Activated CD4-positive, alpha-beta memory T cell treated with anti-CD3 and anti-CD28 coated beads, Interleukin-2, amount 10 ng/mL, durations not matched to agents 7 days and 5 days (primary cell): ENCODE data around the gene TMTC1. TPM values are rescaled to one million over a fixed set of nuclear protein-coding genes. Genes with fewer than 3 reads are reported as not detected.

ENCODE experiments used
- CTCF ChIA-PET: fragments of 350-600 bp; sonication (Branson Sonifier 250); formaldehyde crosslinking; loops from one replicate; lab custom pipeline; 2021; ENCODE audit warnings: antibody characterized with exemption, inconsistent platforms; lab: Charles Lee
- POLR2A ChIA-PET: fragments of 350-600 bp; sonication (Branson Sonifier 250); formaldehyde crosslinking; loops from one replicate; lab custom pipeline; 2021; ENCODE audit warnings: antibody characterized with exemption; lab: Charles Lee
- DNase-seq: peaks from one replicate; pipeline ENCODE4 v3.0.0-alpha.2; 2020
- H3K27ac Mint-ChIP-seq: one replicate; pipeline ENCODE4 v1.8.0; 2021; ENCODE audit warnings: mild to moderate bottlenecking, mixed read lengths
- H3K27me3 Mint-ChIP-seq: one replicate; pipeline ENCODE4 v1.8.0; 2021; ENCODE audit warnings: mixed read lengths
- H3K36me3 Mint-ChIP-seq: one replicate; pipeline ENCODE4 v1.8.0; 2021; ENCODE audit warnings: low read depth, mixed read lengths
- H3K4me1 Mint-ChIP-seq: one replicate; pipeline ENCODE4 v1.8.0; 2021; ENCODE audit warnings: mixed read lengths
- H3K4me3 Mint-ChIP-seq: one replicate; pipeline ENCODE4 v1.8.0; 2021; ENCODE audit warnings: mild to moderate bottlenecking, mixed read lengths
- H3K9me3 Mint-ChIP-seq: one replicate; pipeline ENCODE4 v1.8.0; 2021; ENCODE audit warnings: mixed read lengths
- total RNA-seq, 2 experiments: library from RNA; stranded (reverse); gene quantifications; one replicate each; pipeline ENCODE4 v1.2.3, GENCODE V29; 2021

The TMTC1 gene
- total RNA-seq, 2 experiments from 2014 or later: 0.63 to 0.93 TPM

DNA sequence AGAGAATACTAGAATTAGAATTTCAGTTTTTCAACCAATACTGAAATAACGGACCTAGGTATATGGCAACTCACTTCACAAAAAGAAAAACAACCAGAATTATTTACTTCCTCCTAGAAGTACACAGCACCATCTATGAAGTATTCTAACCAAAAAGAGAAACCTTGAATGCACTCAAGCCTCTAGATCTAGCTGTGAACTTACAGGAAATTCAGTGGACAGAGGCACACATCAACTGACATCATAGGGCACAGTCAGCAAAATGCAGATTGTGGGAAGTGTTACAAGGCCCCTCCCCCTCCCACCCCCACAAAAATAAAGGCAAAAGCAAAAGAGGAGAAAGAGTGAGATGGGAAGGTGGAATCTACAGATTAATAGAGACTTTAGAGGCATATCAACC, 102.4 kb downstream of the TMTC1 start:
- Mint-ChIP-seq H3K4me3 (no peak overlapping the region), H3K9me3 (no peaks in the 10 kb centered on the region), H3K27ac (no peak overlapping the region), H3K27me3 (peaks cover 4% of the 10 kb centered on the region), H3K4me1 (no peaks in the 10 kb centered on the region), H3K36me3 (no peaks in the 10 kb centered on the region)
- no peak for DNase-seq
- ChIA-PET CTCF (no interaction called here), POLR2A (no interaction called here)

DNA sequence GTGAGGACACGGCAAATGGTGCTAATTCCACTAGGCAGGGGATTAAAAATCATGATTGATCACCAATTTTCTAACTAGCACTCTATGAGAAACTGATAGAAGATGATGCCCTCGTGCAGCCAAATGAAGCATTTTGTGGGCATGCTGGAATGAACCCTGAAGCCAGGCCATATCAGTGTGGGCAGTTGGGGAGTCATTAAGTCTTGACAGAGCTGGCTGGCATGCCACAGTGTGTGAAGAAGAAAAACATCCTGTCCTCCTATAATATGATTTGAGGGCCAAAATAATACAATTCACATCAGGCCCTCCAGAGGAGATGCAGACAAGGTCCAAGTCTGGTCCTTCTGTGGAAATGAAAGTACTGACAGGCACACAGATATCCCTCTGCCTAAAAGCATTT, 107.1 kb downstream of the TMTC1 start:
- ChIA-PET CTCF (no interaction called here), POLR2A (no interaction called here)
- no peak for DNase-seq
- Mint-ChIP-seq H3K4me1 (no peaks in the 10 kb centered on the region), H3K27ac (no peak overlapping the region), H3K36me3 (no peaks in the 10 kb centered on the region), H3K27me3 (peaks cover 4% of the 10 kb centered on the region), H3K4me3 (no peak overlapping the region), H3K9me3 (no peaks in the 10 kb centered on the region)

DNA sequence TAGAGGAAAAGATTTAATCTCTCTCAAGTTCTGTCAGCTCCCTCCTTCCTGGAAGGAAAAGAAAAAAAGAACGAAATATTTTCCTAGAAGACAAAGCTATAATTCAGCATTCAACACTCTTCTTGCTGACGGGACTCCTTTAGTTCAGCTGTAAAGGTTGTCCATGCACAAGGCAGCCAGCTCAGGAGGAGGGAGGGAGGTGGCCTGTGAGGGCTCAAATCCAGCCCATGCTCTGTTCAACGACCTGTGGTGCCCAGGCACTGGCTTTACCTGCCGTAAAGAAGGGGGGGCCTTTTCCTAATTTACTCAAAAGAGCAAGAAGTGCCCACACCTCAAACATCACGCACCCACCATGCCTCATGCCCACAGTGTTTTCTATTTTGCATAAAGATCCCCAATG, 109.3 kb downstream of the TMTC1 start:
- no peak overlapping the region for H3K4me3 Mint-ChIP-seq
- DNase-seq: no peak
- no peaks in the 10 kb centered on the region for H3K36me3 Mint-ChIP-seq
- CTCF ChIA-PET: no interaction called here
- H3K9me3 Mint-ChIP-seq: no peaks in the 10 kb centered on the region
- POLR2A ChIA-PET: no interaction called here
- H3K27me3 Mint-ChIP-seq: peaks cover 4% of the 10 kb centered on the region
- H3K4me1 Mint-ChIP-seq: no peaks in the 10 kb centered on the region
- no peak overlapping the region for H3K27ac Mint-ChIP-seq

DNA sequence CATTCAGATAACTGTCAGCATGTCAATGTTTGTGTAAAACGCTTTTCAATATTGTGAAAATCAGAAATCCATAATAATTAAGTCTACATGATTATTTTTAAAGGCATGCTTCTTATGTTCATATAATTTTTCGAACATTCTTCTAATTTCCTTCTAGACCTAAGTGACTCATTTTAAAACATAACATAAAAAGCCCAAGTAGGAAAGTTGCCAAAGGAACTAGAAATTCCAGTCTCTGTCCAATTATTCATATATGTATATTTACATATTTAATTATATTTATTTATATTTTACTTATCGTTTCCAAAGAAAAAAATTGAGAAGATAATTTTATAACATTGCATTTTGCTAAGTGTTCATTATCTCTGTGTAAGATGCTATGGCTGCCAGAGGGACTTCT, 110.4 kb downstream of the TMTC1 start:
- POLR2A ChIA-PET: no interaction called here

DNA sequence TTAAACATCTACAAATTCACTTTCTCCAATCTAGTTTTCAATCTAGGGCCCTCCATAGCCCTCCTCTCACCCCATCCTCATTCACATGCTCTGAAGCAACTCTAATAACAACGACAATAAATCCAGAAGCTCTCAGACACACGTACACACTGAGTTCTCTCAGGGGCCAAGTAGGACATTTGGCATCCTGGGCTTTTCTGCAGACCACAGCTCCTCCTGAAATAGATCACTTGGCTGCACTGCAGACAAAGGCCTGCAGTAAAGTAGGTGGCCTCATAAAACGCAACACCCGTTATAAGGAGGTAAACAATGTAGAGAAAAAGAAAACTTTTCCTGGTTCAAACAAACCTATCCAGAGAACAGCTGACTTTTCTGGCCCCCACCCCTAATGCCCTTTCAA, 111.2 kb downstream of the TMTC1 start:
- H3K27ac Mint-ChIP-seq: no peak overlapping the region

More for the DNA sequence above, 110.4 kb downstream of the TMTC1 start:
- Mint-ChIP-seq H3K36me3 (no peaks in the 10 kb centered on the region), H3K4me1 (no peaks in the 10 kb centered on the region), H3K9me3 (no peaks in the 10 kb centered on the region), H3K4me3 (no peak overlapping the region), H3K27me3 (peaks cover 3% of the 10 kb centered on the region), H3K27ac (no peak overlapping the region)
- CTCF ChIA-PET: no interaction called here
- DNase-seq: no peak

DNA sequence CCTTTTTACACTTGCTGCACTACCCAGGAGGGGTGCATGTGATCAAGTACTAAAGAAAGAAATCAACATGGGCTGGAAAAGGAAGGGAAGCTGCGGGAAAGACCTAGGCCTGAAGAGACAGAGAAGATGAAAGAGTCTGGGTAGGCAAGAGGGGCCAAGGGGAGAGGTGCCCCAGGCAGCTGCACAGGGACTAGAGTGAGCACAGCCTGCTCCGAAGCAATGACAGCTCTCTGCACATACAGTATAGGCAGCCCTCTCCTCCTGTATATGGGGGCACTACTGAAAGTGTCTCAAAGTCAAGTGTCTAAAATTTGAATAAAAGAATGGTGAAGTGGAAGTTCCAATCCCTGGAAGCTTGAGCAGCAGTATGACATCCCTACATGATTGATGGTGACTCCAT, 112.0 kb downstream of the TMTC1 start:
- ChIA-PET POLR2A (no interaction called here), CTCF (no interaction called here)
- Mint-ChIP-seq H3K36me3 (no peaks in the 10 kb centered on the region), H3K4me3 (no peak overlapping the region), H3K9me3 (no peaks in the 10 kb centered on the region), H3K27ac (no peak overlapping the region), H3K4me1 (no peaks in the 10 kb centered on the region), H3K27me3 (no peaks in the 10 kb centered on the region)
- no peak for DNase-seq

More for the DNA sequence above, 111.2 kb downstream of the TMTC1 start:
- DNase-seq: no peak
- Mint-ChIP-seq H3K9me3 (no peaks in the 10 kb centered on the region), H3K36me3 (no peaks in the 10 kb centered on the region), H3K27me3 (no peaks in the 10 kb centered on the region), H3K4me1 (no peaks in the 10 kb centered on the region), H3K4me3 (no peak overlapping the region)
- ChIA-PET POLR2A (no interaction called here), CTCF (no interaction called here)

DNA sequence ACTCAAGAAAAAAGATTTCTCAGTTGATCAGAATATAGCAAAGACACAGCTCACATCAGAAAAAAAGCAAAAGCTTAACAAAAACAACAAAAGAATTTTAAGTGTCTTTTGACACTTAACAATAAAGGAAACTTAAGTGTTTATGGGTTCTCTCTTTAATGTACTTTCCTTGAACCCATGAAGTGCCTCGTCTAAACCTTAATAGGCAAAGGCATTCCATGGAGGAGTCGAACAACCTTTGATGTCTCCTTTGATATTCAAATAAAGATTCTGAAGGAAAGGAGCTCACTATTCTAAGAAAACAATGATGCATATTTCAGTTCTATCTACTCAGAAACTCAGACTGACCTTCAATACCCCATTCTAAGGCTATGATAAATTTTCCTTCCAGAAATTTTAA, 116.7 kb downstream of the TMTC1 start:
- Mint-ChIP-seq H3K4me3 (no peak overlapping the region), H3K27ac (no peak overlapping the region), H3K36me3 (no peaks in the 10 kb centered on the region), H3K27me3 (no peaks in the 10 kb centered on the region), H3K4me1 (no peaks in the 10 kb centered on the region), H3K9me3 (no peaks in the 10 kb centered on the region)
- CTCF ChIA-PET: no interaction called here
- POLR2A ChIA-PET: no interaction called here
- DNase-seq: no peak

DNA sequence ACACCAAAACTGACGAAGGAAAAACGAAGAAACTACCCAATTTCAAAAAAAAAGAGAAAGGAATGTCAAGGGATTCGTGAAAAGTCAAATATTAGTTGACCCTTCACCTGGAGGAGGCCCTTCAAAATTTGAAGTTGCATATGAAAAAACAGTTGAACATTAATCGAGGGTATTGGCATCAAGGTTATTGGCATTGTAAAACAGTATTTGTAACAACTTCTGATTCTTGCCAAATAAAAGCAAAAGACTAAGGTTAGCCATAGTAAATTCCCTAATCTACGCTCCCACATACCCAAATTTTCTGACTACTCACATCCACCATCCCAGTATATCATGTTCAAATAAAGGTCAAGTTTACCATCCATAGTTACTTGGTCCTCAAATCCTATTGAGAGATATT, 118.6 kb downstream of the TMTC1 start:
- no peaks in the 10 kb centered on the region for H3K27me3 Mint-ChIP-seq
- POLR2A ChIA-PET: no interaction called here
- DNase-seq: no peak
- no peak overlapping the region for H3K4me3 Mint-ChIP-seq
- CTCF ChIA-PET: no interaction called here
- H3K27ac Mint-ChIP-seq: no peak overlapping the region
- no peaks in the 10 kb centered on the region for H3K9me3 Mint-ChIP-seq
- H3K36me3 Mint-ChIP-seq: no peaks in the 10 kb centered on the region
- H3K4me1 Mint-ChIP-seq: no peaks in the 10 kb centered on the region

DNA sequence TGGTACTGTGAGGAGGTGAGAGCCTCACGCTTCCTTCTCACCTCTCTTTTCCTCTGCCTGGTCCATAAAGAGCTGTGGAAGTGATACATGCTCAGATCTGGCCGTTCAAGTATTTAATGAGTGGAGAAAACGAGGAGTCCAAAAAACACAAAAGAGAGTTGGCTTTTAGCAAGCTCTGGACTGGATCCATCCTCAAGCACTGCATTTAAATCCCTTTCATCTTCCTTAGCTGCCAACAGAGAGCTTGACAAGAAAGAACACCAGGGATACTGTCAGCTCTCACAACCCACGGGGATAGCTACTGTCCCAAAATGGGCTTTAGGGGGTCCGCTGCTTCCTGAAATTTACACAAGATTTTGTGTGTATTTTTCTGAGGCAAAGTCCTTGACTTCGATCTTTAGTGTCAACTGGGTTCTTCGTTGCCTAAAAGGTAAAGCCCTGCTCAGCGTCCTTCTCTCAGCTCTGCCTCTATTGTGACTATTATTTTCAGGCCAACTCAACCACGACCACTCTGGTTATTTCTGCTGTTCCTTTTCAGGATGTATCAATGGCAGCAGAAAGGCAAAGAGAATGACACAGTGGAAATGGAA, 120.9 kb downstream of the TMTC1 start:
- ChIA-PET CTCF (no interaction called here), POLR2A (no interaction called here)
- H3K4me3 Mint-ChIP-seq: no peak overlapping the region
- H3K4me1 Mint-ChIP-seq: no peaks in the 10 kb centered on the region
- no peaks in the 10 kb centered on the region for H3K36me3 Mint-ChIP-seq
- no peak overlapping the region for H3K27ac Mint-ChIP-seq
- no peak for DNase-seq
- H3K9me3 Mint-ChIP-seq: no peaks in the 10 kb centered on the region
- no peaks in the 10 kb centered on the region for H3K27me3 Mint-ChIP-seq

DNA sequence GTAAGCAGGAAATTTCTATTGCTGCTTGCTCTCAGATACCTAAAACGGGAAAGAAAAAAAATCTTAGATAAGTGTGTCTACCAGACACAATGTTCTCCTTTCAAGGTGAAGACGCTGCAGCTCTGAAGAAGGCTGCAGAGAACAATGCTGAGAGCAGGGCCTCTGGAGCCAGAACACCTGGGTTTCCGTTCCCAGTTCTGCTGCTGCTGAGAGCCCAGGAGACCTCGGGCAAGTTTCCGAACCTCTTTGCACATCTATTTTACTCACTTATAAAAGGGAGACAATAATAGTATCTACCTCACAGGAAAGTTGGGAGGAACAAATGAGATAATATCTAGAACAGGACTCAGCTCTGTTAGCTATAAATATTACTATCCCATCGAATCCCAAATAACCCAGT, 122.9 kb downstream of the TMTC1 start:
- Mint-ChIP-seq H3K9me3 (no peaks in the 10 kb centered on the region), H3K4me1 (no peaks in the 10 kb centered on the region), H3K27ac (no peak overlapping the region), H3K36me3 (no peaks in the 10 kb centered on the region), H3K27me3 (no peaks in the 10 kb centered on the region), H3K4me3 (no peak overlapping the region)
- POLR2A ChIA-PET: no interaction called here
- CTCF ChIA-PET: no interaction called here
- no peak for DNase-seq

DNA sequence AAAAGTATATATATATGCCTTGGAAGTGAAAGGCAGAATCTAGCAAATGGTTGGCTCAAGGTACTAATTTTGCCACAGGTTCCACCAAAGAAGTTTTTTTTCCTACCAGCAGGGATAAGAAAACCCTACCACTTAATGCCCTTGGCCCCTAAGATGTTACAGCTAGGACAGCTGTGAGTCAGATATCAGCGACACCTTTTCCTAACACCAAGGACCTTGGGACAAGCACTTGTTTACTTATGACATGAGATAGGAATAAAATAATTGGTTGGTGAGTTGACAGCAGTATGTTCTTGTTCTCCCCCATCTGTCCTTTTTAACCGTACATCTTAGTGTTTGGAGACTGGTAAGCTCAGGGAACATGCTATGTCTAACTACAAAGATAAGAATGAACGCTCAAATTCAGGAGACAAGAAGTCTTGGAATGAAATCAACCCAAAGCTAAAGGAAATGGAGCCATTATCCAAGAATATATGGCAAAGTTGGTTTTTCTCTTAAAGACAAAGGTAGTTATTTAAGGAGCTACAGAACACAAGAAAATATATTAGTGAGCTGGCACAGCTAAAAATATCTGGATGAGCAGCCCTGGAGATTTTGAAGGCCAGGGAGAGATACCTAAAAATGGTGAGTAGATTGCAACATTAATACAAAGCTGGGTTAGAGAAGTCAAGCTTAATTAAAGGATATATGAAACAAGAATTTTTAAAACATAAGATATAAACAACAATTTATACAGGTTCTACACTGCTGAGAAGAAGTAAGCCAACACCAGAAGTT, 126.8 kb downstream of the TMTC1 start:
- Mint-ChIP-seq H3K27ac (no peak overlapping the region), H3K4me1 (no peaks in the 10 kb centered on the region), H3K27me3 (no peaks in the 10 kb centered on the region), H3K9me3 (no peaks in the 10 kb centered on the region), H3K4me3 (no peak overlapping the region), H3K36me3 (no peaks in the 10 kb centered on the region)
- POLR2A ChIA-PET: no interaction called here
- CTCF ChIA-PET: no interaction called here
- no peak for DNase-seq

DNA sequence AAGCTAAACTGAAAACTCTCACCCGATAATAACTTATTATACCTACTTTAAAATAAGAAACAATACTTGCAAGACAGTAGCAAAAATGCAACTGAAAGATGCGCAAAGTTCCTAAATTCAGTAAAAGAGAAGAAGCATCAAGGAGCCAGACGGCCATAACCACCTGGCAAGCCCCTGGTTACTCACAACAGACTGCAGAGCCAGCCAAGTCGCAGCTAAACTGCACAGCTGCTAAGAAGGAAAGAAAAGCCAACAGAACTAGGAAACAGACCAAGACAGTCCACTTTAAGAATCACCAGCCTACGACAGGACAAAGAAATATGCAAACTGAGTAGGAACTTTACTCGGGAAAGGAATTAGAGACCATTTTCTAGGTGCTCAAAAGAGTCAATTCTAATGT, 127.9 kb downstream of the TMTC1 start:
- Mint-ChIP-seq H3K27ac (no peak overlapping the region), H3K27me3 (no peaks in the 10 kb centered on the region), H3K36me3 (no peaks in the 10 kb centered on the region), H3K4me3 (no peak overlapping the region), H3K4me1 (no peaks in the 10 kb centered on the region), H3K9me3 (no peaks in the 10 kb centered on the region)
- DNase-seq: no peak
- ChIA-PET POLR2A (no interaction called here), CTCF (no interaction called here)

DNA sequence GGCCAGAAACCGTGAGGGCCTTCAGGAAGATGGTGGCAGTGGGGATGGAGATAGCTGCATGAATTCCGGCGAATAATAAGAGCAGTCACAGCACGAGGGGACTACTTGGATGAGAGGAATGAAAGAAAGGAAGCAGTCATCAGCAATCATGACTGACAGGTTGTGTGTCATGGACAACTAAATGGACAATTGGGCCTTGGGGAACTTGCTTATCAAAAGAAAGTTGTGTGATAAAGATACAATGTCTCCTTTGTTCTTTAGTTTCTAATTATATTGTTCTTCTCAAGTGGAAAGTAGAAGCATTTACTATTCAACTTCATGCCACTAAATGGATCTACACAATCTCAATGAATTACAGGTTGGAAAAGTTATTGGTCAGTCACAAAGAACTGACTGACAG, 130.5 kb downstream of the TMTC1 start:
- CTCF ChIA-PET: no interaction called here

DNA sequence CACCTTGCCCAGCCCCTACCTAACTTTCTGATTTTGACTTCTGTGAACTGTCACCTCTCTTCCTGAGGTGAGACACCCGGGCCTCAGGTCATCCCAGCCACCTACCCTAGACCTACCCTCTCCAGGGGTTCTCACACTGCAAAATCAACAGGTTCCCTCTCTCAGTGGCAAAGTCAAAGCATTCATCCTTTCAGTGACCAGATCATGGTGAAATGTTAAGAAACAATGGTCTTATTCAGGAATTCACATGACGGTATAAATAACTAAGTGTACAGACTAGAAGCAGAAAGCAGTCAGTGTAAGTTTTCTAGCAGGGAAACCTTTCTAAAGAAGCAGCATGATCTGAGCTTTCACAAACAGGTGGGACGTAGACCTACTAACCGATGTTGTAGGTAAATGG, 133.4 kb downstream of the TMTC1 start:
- Mint-ChIP-seq H3K27ac (no peak overlapping the region), H3K4me3 (no peak overlapping the region), H3K9me3 (no peaks in the 10 kb centered on the region), H3K4me1 (no peaks in the 10 kb centered on the region), H3K27me3 (no peaks in the 10 kb centered on the region), H3K36me3 (no peaks in the 10 kb centered on the region)
- DNase-seq: no peak
- POLR2A ChIA-PET: no interaction called here
- CTCF ChIA-PET: no interaction called here

More for the DNA sequence above, 130.5 kb downstream of the TMTC1 start:
- H3K36me3 Mint-ChIP-seq: no peaks in the 10 kb centered on the region
- DNase-seq: no peak
- H3K4me3 Mint-ChIP-seq: no peak overlapping the region
- no peaks in the 10 kb centered on the region for H3K9me3 Mint-ChIP-seq
- H3K27ac Mint-ChIP-seq: no peak overlapping the region
- no peaks in the 10 kb centered on the region for H3K4me1 Mint-ChIP-seq
- H3K27me3 Mint-ChIP-seq: no peaks in the 10 kb centered on the region
- POLR2A ChIA-PET: no interaction called here
